ENCODE measurements around the gene NXPH4. TPM values are rescaled to one million over a fixed set of nuclear protein-coding genes. Genes with fewer than 3 reads are reported as not detected.

NXPH4 gene
- total and polyA plus RNA-seq, 12 donors = 0.06 to 3.7 (median 0.46) TPM; not detected in 3

- H3K27ac ChIP-seq = peak overlapping the region in 2 of 5 donors; percentile 22 to 62
- no peak overlapping the region for H3K4me3 ChIP-seq
- peaks cover 0 to 57% of the 10 kb centered on the region in 2 donors for H3K36me3 ChIP-seq (replicated peaks in 1 of 2)
- TF ChIP-seq POLR2A (IDR thresholded peaks at IDR 0.05) (no peak), CTCF (IDR thresholded peaks at IDR 0.05) (no peak)
- peak; percentile 40 to 89 (median 82) for DNase-seq
- intact Hi-C loops (cut with DNase I) = no loop called here
- H3K27me3 ChIP-seq = no peaks in the 10 kb centered on the region
- no peaks in the 10 kb centered on the region for H3K9me3 ChIP-seq (replicated peaks in 1 of 3)
- peaks cover 11 to 16% of the 10 kb centered on the region in 2 donors for H3K4me1 ChIP-seq (replicated peaks in 1 of 2)
- 29 to 44% (median 42%) methylated on average over 6 of the region's 6 CpGs for WGBS, 4 donors
Measured at GRCh38 chr12:57258977-57259970, 42.7 kb downstream of the NXPH4 start.

GRCh38 chr12:57260366-57260765 is 43.8 kb downstream of the NXPH4 start:
- Histone ChIP-seq H3K27me3 (no peaks in the 10 kb centered on the region), H3K4me1 (replicated peaks in 1 of 2) (peaks cover 11 to 16% of the 10 kb centered on the region in 2 donors), H3K9me3 (replicated peaks in 1 of 3) (no peaks in the 10 kb centered on the region), H3K36me3 (replicated peaks in 1 of 2) (peaks cover 0 to 55% of the 10 kb centered on the region in 2 donors), H3K27ac (no peak overlapping the region), H3K4me3 (no peak overlapping the region)
- DNase-seq = no peak
- intact Hi-C loops (cut with DNase I) = loop anchor here in 1 of 2 donors (5.0 kb wide), 1 partner anchor 192 kb away; no protein-coding TSS in a partner anchor
- WGBS, 4 donors = 83 to 95% (median 89%) methylated on average over 4 of the region's 4 CpGs
- no peak for TF ChIP-seq CTCF (IDR thresholded peaks at IDR 0.05)
- TF ChIP-seq POLR2A (IDR thresholded peaks at IDR 0.05) = no peak

- H3K27me3 ChIP-seq = no peaks in the 10 kb centered on the region
- no peaks in the 10 kb centered on the region for H3K9me3 ChIP-seq (replicated peaks in 1 of 3)
- H3K36me3 ChIP-seq (replicated peaks in 1 of 2) = peaks cover 0 to 56% of the 10 kb centered on the region in 2 donors
- DNase-seq = peak in 1 of 7 donors; percentile 68
- peaks cover 11 to 16% of the 10 kb centered on the region in 2 donors for H3K4me1 ChIP-seq (replicated peaks in 1 of 2)
- H3K4me3 ChIP-seq = no peak overlapping the region
- no peak overlapping the region for H3K27ac ChIP-seq
- WGBS, 4 donors = 72 to 94% (median 76%) methylated on average over 2 of the region's 2 CpGs
- TF ChIP-seq CTCF (IDR thresholded peaks at IDR 0.05) (no peak), POLR2A (IDR thresholded peaks at IDR 0.05) (no peak)
- intact Hi-C loops (cut with DNase I) = loop anchor here in 1 of 2 donors (5.0 kb wide), 1 partner anchor 191 kb away; no protein-coding TSS in a partner anchor
Measured at GRCh38 chr12:57261428-57261865, 44.9 kb downstream of the NXPH4 start.

DNA sequence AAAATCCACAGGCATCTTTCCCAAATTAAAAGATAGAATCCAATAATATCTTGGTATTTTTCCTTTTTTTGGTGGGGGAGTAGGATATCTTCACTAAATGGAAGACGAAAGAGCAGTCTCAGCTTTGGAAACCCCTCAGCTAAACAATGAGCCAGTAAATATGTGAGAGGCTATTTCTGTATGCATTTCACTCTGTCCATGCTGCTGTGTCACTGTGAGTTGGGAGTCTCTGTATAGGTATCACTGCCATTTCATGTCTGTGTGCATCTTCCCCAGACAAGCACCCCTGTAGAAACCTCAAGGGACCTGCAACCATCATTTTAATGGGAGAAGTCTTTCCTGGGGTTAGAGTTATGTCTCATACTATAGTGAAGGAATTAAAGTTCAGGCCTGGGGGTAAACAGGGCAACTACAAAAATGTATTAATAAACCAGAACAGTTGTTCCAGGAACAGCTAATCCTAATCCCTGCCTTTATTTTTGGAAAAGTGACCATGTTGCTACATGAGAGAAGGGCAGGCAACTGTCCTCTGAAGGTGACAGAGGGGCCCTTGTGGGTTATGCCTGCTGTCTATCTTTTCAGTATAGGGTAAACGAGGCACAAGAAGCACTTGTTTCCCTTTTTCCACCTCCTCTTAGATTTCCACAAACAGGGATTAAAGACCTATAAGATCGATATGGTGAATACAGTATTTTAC is 45.7 kb downstream of the NXPH4 start:
- no peaks in the 10 kb centered on the region for H3K9me3 ChIP-seq (replicated peaks in 1 of 3)
- WGBS, 4 donors = 85 to 94% (median 90%) methylated on average over 3 of the region's 3 CpGs
- H3K27me3 ChIP-seq = no peaks in the 10 kb centered on the region
- TF ChIP-seq CTCF (IDR thresholded peaks at IDR 0.05) = no peak
- TF ChIP-seq POLR2A (IDR thresholded peaks at IDR 0.05) = no peak
- DNase-seq = no peak
- intact Hi-C loops (cut with DNase I) = loop anchor here in 1 of 2 donors (5.0 kb wide), 1 partner anchor 190 kb away; no protein-coding TSS in a partner anchor
- no peak overlapping the region for H3K27ac ChIP-seq
- H3K4me3 ChIP-seq = no peak overlapping the region
- peaks cover 11 to 16% of the 10 kb centered on the region in 2 donors for H3K4me1 ChIP-seq (replicated peaks in 1 of 2)
- peaks cover 0 to 56% of the 10 kb centered on the region in 2 donors for H3K36me3 ChIP-seq (replicated peaks in 1 of 2)

Measured in adrenal gland (tissue), 12 donors.